Gastrocnemius medialis (tissue), 4 donors: ENCODE results near the gene GRIK4.

ENCODE experiments used
- CTCF ChIP-seq, 5 experiments: fragments of 450-650 bp in 3 of 5; fragments of 200-600 bp in 2 of 5; sonication (generic) in 2 of 5; IDR thresholded peaks in 4 of 5; conservative IDR thresholded peaks in 1 of 5; 1 replicate in 4 of 5; 2 replicates in 1 of 5; pipeline ENCODE4 v1.5.1; 2016 to 2019; ENCODE audit warnings: antibody characterized with exemption in 5 of 5, mild to moderate bottlenecking in 3 of 5, moderate library complexity in 3 of 5
- POLR2A ChIP-seq, 2 donors: fragments of 450-650 bp; IDR thresholded peaks; one replicate each; pipeline ENCODE4 v1.6.1; 2017; ENCODE audit warnings: antibody characterized with exemption in 2 of 2, mild to moderate bottlenecking in 2 of 2, moderate library complexity in 2 of 2

DNA sequence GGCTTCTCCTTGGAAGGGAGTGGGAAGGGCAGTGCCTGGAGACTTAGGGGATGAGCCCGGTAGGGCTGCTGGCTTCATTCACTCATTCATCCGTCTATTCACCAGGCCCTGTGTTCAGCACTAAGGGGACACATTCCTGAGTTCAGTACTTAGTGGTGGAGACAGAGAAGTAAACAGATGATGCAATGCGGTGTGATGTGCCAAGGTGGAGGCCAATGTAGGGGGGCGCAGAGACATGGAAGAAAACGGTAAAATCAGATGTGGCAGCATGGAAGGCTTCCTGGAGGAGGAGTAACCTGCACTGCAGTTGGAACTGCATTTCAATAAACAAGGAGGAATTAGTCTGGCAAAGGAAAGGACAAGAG lies 21.3 kb downstream of the GRIK4 start:
- TF ChIP-seq CTCF (IDR thresholded peaks at IDR 0.05 in 4 of 5, conservative IDR thresholded peaks at IDR 0.05 in 1 of 5) (no peak), POLR2A (IDR thresholded peaks at IDR 0.05) (no peak)
